H1 (cell line): ENCODE results near the gene CS.
"Not testable (repeated sequence)": the region's sequence is repeated elsewhere in the genome, so short reads cannot be mapped to it uniquely, and the experiment has no call there.

ENCODE experiments used
- CEBPB ChIP-seq: IDR thresholded peaks from 2 replicates; pipeline ENCODE4 v1.6.1; 2012; ENCODE audit warnings: low read depth, low read length
- CTCF ChIP-seq, 3 experiments: IDR thresholded peaks; 1 replicate in 2 of 3; 2 replicates in 1 of 3; pipeline versions ENCODE4 v1.5.1 to v1.6.1; 2011; ENCODE audit warnings: low read length in 3 of 3, mild to moderate bottlenecking in 3 of 3, inconsistent platforms in 2 of 3, low read depth in 1 of 3, moderate library complexity in 1 of 3; ENCODE audit not compliant: insufficient read depth in 1 of 3; ENCODE audit errors: control extremely low read depth in 1 of 3
- KDM1A ChIP-seq: fragments of 200-600, 300-600 bp; sonication (generic); IDR thresholded peaks from 2 replicates; pipeline ENCODE4 v1.7.1; 2016; ENCODE audit warnings: mild to moderate bottlenecking, low read length, borderline replicate concordance
- POLR2A ChIP-seq, 2 experiments: IDR thresholded peaks; 1 replicate in 1 of 2; 2 replicates in 1 of 2; pipeline ENCODE4 v1.6.1; 2011; ENCODE audit warnings: low read depth in 2 of 2, low read length in 2 of 2, mild to moderate bottlenecking in 2 of 2; ENCODE audit errors: control extremely low read depth in 1 of 2
- POLR2AphosphoS5 ChIP-seq: IDR thresholded peaks from 2 replicates; pipeline ENCODE4 v1.6.1; 2011; ENCODE audit warnings: low read depth, low read length

DNA sequence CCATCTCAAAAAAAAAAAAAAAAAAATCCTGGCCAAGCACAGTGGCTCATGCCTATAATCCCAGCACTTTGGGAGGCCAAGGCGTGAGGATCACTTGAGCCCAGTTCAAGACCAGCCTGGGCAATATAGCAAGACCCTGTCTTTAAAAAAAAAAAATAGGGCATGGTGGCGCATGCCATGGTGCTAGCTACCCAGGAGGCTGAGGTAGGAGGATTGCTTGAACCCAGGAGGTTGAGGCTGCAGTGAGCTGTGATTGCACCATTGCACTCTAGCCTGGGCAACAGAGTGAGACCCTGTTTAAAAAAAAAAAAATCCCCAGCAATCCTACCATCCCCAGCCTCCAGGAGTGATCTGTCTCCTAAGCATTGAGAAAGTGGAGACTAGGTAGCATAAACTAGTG is 42.2 kb upstream of the CS start:
- not testable (repeated sequence) for TF ChIP-seq POLR2A (IDR thresholded peaks at IDR 0.05; ENCODE audit: control extremely low read depth in 1 of 2, low read depth in 2 of 2, low read length in 2 of 2); CEBPB; KDM1A; POLR2AphosphoS5; CTCF (IDR thresholded peaks at IDR 0.05; ENCODE audit: control extremely low read depth in 1 of 3, insufficient read depth in 1 of 3, low read depth in 1 of 3, low read length in 3 of 3)
